ENCODE data around the gene P2RY2. TPM values are rescaled to one million over a fixed set of nuclear protein-coding genes. Genes with fewer than 3 reads are reported as not detected.
A peak's percentile ranks its signal among the peaks of the same experiment; 100 is the strongest.

Gene P2RY2
- total RNA-seq, 1 experiment from 2014 or later, result 1.3 TPM

GRCh38 chr11:73215191-73216134, 2.6 kb upstream of the P2RY2 start:
- Histone ChIP-seq H3K36me3 (no peaks in the 10 kb centered on the region), H3K27me3 (no peaks in the 10 kb centered on the region), H3K9me3 (no peaks in the 10 kb centered on the region), H3K4me3 (no peak overlapping the region)
- no peak for DNase-seq

- no peaks in the 10 kb centered on the region for H3K36me3 ChIP-seq
- no peaks in the 10 kb centered on the region for H3K27me3 ChIP-seq
- no peak overlapping the region for H3K4me3 ChIP-seq
- H3K9me3 ChIP-seq, result no peaks in the 10 kb centered on the region
- no peak for DNase-seq
Measured at GRCh38 chr11:73216465-73216864, 1.6 kb upstream of the P2RY2 start.

- Histone ChIP-seq H3K4me3 (no peak overlapping the region), H3K9me3 (no peaks in the 10 kb centered on the region), H3K27me3 (no peaks in the 10 kb centered on the region), H3K36me3 (no peaks in the 10 kb centered on the region)
- no peak for DNase-seq
Measured at GRCh38 chr11:73217131-73217809, 811 bp upstream of the P2RY2 start.

- peak overlapping the region; percentile 40 for H3K4me3 ChIP-seq
- no peaks in the 10 kb centered on the region for H3K36me3 ChIP-seq
- H3K9me3 ChIP-seq, result no peaks in the 10 kb centered on the region
- no peaks in the 10 kb centered on the region for H3K27me3 ChIP-seq
- DNase-seq, result no peak
Measured at GRCh38 chr11:73217810-73218105, 323 bp upstream of the P2RY2 start.

GRCh38 chr11:73218830-73219215, 742 bp downstream of the P2RY2 start:
- H3K36me3 ChIP-seq, result no peaks in the 10 kb centered on the region
- H3K4me3 ChIP-seq, result no peak overlapping the region
- no peaks in the 10 kb centered on the region for H3K9me3 ChIP-seq
- no peaks in the 10 kb centered on the region for H3K27me3 ChIP-seq
- no peak for DNase-seq

GRCh38 chr11:73219396-73220285, 1.6 kb downstream of the P2RY2 start:
- no peak for DNase-seq
- Histone ChIP-seq H3K36me3 (no peaks in the 10 kb centered on the region), H3K27me3 (no peaks in the 10 kb centered on the region), H3K4me3 (no peak overlapping the region), H3K9me3 (no peaks in the 10 kb centered on the region)

GRCh38 chr11:73221451-73221850, 3.4 kb downstream of the P2RY2 start:
- no peak for DNase-seq
- H3K36me3 ChIP-seq, result no peaks in the 10 kb centered on the region
- no peak overlapping the region for H3K4me3 ChIP-seq
- H3K9me3 ChIP-seq, result no peaks in the 10 kb centered on the region
- no peaks in the 10 kb centered on the region for H3K27me3 ChIP-seq

GRCh38 chr11:73221996-73222395, 3.9 kb downstream of the P2RY2 start:
- Histone ChIP-seq H3K27me3 (no peaks in the 10 kb centered on the region), H3K9me3 (no peaks in the 10 kb centered on the region), H3K4me3 (no peak overlapping the region), H3K36me3 (no peaks in the 10 kb centered on the region)
- DNase-seq, result no peak

GRCh38 chr11:73223998-73224730, 6.1 kb downstream of the P2RY2 start:
- no peak overlapping the region for H3K4me3 ChIP-seq
- H3K27me3 ChIP-seq, result no peaks in the 10 kb centered on the region
- no peaks in the 10 kb centered on the region for H3K9me3 ChIP-seq
- no peaks in the 10 kb centered on the region for H3K36me3 ChIP-seq
- no peak for DNase-seq

GRCh38 chr11:73225001-73225686, 7.1 kb downstream of the P2RY2 start:
- DNase-seq, result no peak
- Histone ChIP-seq H3K27me3 (no peaks in the 10 kb centered on the region), H3K36me3 (no peaks in the 10 kb centered on the region)

GRCh38 chr11:73225851-73226250, 7.8 kb downstream of the P2RY2 start:
- DNase-seq, result no peak
- Histone ChIP-seq H3K27me3 (no peaks in the 10 kb centered on the region), H3K4me3 (no peak overlapping the region), H3K9me3 (no peaks in the 10 kb centered on the region), H3K36me3 (no peaks in the 10 kb centered on the region)

More at GRCh38 chr11:73225001-73225686, 7.1 kb downstream of the P2RY2 start:
- H3K9me3 ChIP-seq, result no peaks in the 10 kb centered on the region
- H3K4me3 ChIP-seq, result no peak overlapping the region

- Histone ChIP-seq H3K27me3 (no peaks in the 10 kb centered on the region), H3K4me3 (no peak overlapping the region), H3K36me3 (no peaks in the 10 kb centered on the region), H3K9me3 (no peaks in the 10 kb centered on the region)
- DNase-seq, result no peak
Measured at GRCh38 chr11:73226297-73227006, 8.4 kb downstream of the P2RY2 start.

GRCh38 chr11:73227571-73228211, 9.6 kb downstream of the P2RY2 start:
- no peak for DNase-seq
- Histone ChIP-seq H3K9me3 (no peaks in the 10 kb centered on the region), H3K27me3 (no peaks in the 10 kb centered on the region), H3K4me3 (no peak overlapping the region), H3K36me3 (no peaks in the 10 kb centered on the region)

- H3K27me3 ChIP-seq, result no peaks in the 10 kb centered on the region
- no peaks in the 10 kb centered on the region for H3K9me3 ChIP-seq
- no peaks in the 10 kb centered on the region for H3K36me3 ChIP-seq
- DNase-seq, result no peak
- H3K4me3 ChIP-seq, result no peak overlapping the region
Measured at GRCh38 chr11:73228268-73229134, 10.4 kb downstream of the P2RY2 start.
